H1 (cell line): Measurements from ENCODE around the gene AMPH. TPM values are rescaled to one million over a fixed set of nuclear protein-coding genes. Genes with fewer than 3 reads are reported as not detected.

Experiments used
- RAD21 ChIP-seq, 2 experiments: IDR thresholded peaks in 1 of 2; conservative IDR thresholded peaks in 1 of 2; 2 replicates each; pipeline ENCODE4 v1.6.1; 2011; ENCODE audit warnings: low read depth in 2 of 2, low read length in 2 of 2, improper control_type of control experiment in 1 of 2, inconsistent platforms in 1 of 2, mild to moderate bottlenecking in 1 of 2, moderate library complexity in 1 of 2
- polyA plus RNA-seq, 7 experiments: library from polyadenylated mRNA; depleted of rRNA in 3 of 7; stranded (reverse) in 5 of 7; unstranded in 2 of 7; fragments of >200 nt in 5 of 7; fragments of 200-250 nt in 2 of 7; gene quantifications; 1 replicate in 5 of 7; 2 replicates in 1 of 7; 4 replicates in 1 of 7; pipeline versions ENCODE4 v1.2.1 to v1.2.3, GENCODE V29; 2011 to 2013; ENCODE audit warnings: missing spikeins in 2 of 7, mixed read lengths in 2 of 7
- total RNA-seq: library from RNA; stranded (reverse); fragmentation: NEBNext Ultra II Directional; extraction: Animal tissue kit (Norgen Biotek cat#: 25700); gene quantifications from 2 replicates; pipeline ENCODE4 v1.2.1, GENCODE V29; 2021

Gene AMPH
- total and polyA plus RNA-seq, 2 of the 8 experiments (the other 6 are each of a cell fraction or from before 2014, with no cell fraction given) = 7.3 to 12.2 TPM

GRCh38 chr7:38369816-38370493 is 261.2 kb downstream of the AMPH start (continued):
- TF ChIP-seq RAD21 (IDR thresholded peaks at IDR 0.05 in 1 of 2, conservative IDR thresholded peaks at IDR 0.05 in 1 of 2; ENCODE audit: low read depth in 2 of 2, low read length in 2 of 2) = peak; percentile 28 to 43; a peak in 3 of 4 replicates
